SU-DHL-6 (cell line): Measurements from ENCODE around the gene NPC1.

Experiments
- H2AFZ ChIP-seq: fragments of 200-600 bp; sonication (generic); 2 replicates; pipeline ENCODE4 v1.6.1; 2014; ENCODE audit warnings: low read depth, mild to moderate bottlenecking, moderate library complexity, mixed read lengths, antibody characterized with exemption, low read length; ENCODE audit not compliant: severe bottlenecking
- H3F3A ChIP-seq: fragments of 200-600 bp; shearing (Covaris generic); 2 replicates; pipeline ENCODE4 v1.6.0; 2016; ENCODE audit warnings: antibody characterized with exemption, mild to moderate bottlenecking; ENCODE audit not compliant: insufficient read depth
- H3K27ac ChIP-seq: fragments of 200-600 bp; sonication (generic); 2 replicates; pipeline ENCODE4 v1.5.1; 2016; ENCODE audit warnings: low read depth, mild to moderate bottlenecking, low read length, moderate library complexity, mixed read lengths
- H3K27me3 ChIP-seq: fragments of 200-600 bp; sonication (generic), shearing (Covaris generic); 2 replicates; pipeline ENCODE4 v1.6.0; 2014; ENCODE audit warnings: mild to moderate bottlenecking, low read length
- H3K36me3 ChIP-seq: fragments of 200-600 bp; sonication (generic); 2 replicates; pipeline ENCODE4 v1.6.1; 2014; ENCODE audit warnings: mild to moderate bottlenecking, low read length, mixed read lengths
- H3K4me2 ChIP-seq: fragments of 300-600, 200-600 bp; shearing (Covaris generic), sonication (generic); 2 replicates; pipeline ENCODE4 v1.6.0; 2014; ENCODE audit warnings: low read length, low read depth, mild to moderate bottlenecking; ENCODE audit not compliant: poor library complexity, severe bottlenecking
- H3K4me3 ChIP-seq: fragments of 200-600 bp; sonication (generic); 2 replicates; pipeline ENCODE4 v1.5.1; 2014; ENCODE audit warnings: antibody characterized with exemption, low read length, mild to moderate bottlenecking, mixed read lengths; ENCODE audit not compliant: insufficient read depth, poor library complexity, severe bottlenecking
- H3K79me2 ChIP-seq: fragments of 200-600 bp; sonication (generic); 2 replicates; pipeline ENCODE4 v1.6.1; 2014; ENCODE audit warnings: mild to moderate bottlenecking, low read length, moderate library complexity; ENCODE audit not compliant: insufficient read depth
- H3K9ac ChIP-seq: fragments of 200-600 bp; sonication (generic); 2 replicates; pipeline ENCODE4 v1.7.0; 2014; ENCODE audit warnings: mild to moderate bottlenecking, low read length
- H3K9me2 ChIP-seq: fragments of 200-600 bp; sonication (generic); replicated peaks from 2 replicates; pipeline ENCODE4 v1.6.1; 2014; ENCODE audit warnings: low read length; ENCODE audit not compliant: insufficient read depth
- H3K9me3 ChIP-seq: fragments of 200-600 bp; sonication (generic); 2 replicates; pipeline ENCODE4 v1.6.1; 2014; ENCODE audit warnings: low read length, mixed read lengths; ENCODE audit not compliant: insufficient read depth
- H4K20me1 ChIP-seq: fragments of 200-600 bp; sonication (generic); 2 replicates; pipeline ENCODE4 v1.6.1; 2014; ENCODE audit warnings: low read depth, mild to moderate bottlenecking, antibody characterized with exemption, low read length, moderate library complexity, mixed read lengths
- CTCF ChIP-seq: fragments of 200-600 bp; sonication (generic); IDR thresholded peaks from one replicate; pipeline ENCODE4 v1.5.1; 2017; ENCODE audit warnings: antibody characterized with exemption, mild to moderate bottlenecking, low read length, moderate library complexity; ENCODE audit not compliant: insufficient read depth, poor library complexity, severe bottlenecking
- EZH2phosphoT487 ChIP-seq: fragments of 200-600 bp; sonication (generic), shearing (Covaris generic); conservative IDR thresholded peaks from 2 replicates; pipeline ENCODE4 v1.6.1; 2018; ENCODE audit warnings: mild to moderate bottlenecking, antibody characterized with exemption, low read length, moderate library complexity, mixed read lengths

Gene NPC1

GRCh38 chr18:23551978-23552377 lies 34.3 kb downstream of the NPC1 start:
- Histone ChIP-seq H3K36me3 (peaks cover 20% of the 10 kb centered on the region; the same call in 1 of the 2 replicates), H3K9me3 (no peaks in the 10 kb centered on the region), H3K79me2 (no peaks in the 10 kb centered on the region), H3K27me3 (no peaks in the 10 kb centered on the region), H2AFZ (no peak overlapping the region), H3K27ac (no peak overlapping the region), H4K20me1 (no peaks in the 10 kb centered on the region), H3K9me2 (no peaks in the 10 kb centered on the region), H3K4me2 (no peak overlapping the region), H3F3A (0 out of 2 replicates have a peak, but pooled peaks cover 4% of the 10 kb centered on the region), H3K9ac (no peak overlapping the region), H3K4me3 (no peak overlapping the region)
- TF ChIP-seq EZH2phosphoT487 (no peak), CTCF (no peak)

- no peak for TF ChIP-seq CTCF
- TF ChIP-seq EZH2phosphoT487: no peak
- Histone ChIP-seq H2AFZ (no peak overlapping the region), H3K9me3 (no peaks in the 10 kb centered on the region), H3K4me2 (no peak overlapping the region), H3K79me2 (no peaks in the 10 kb centered on the region), H3K27ac (no peak overlapping the region), H4K20me1 (no peaks in the 10 kb centered on the region), H3K9me2 (no peaks in the 10 kb centered on the region), H3K36me3 (peaks cover 24% of the 10 kb centered on the region; the same call in 1 of the 2 replicates), H3F3A (0 out of 2 replicates have a peak, but pooled peaks cover 4% of the 10 kb centered on the region), H3K9ac (no peak overlapping the region), H3K27me3 (no peaks in the 10 kb centered on the region), H3K4me3 (no peak overlapping the region)
Observed at GRCh38 chr18:23550898-23551297, 35.4 kb downstream of the NPC1 start.

GRCh38 chr18:23548719-23549118 lies 37.6 kb downstream of the NPC1 start:
- Histone ChIP-seq H3K36me3 (peaks cover 26% of the 10 kb centered on the region; the same call in 1 of the 2 replicates), H4K20me1 (no peaks in the 10 kb centered on the region), H3K9ac (no peak overlapping the region), H3K27me3 (no peaks in the 10 kb centered on the region), H2AFZ (no peak overlapping the region), H3K27ac (no peak overlapping the region), H3K9me2 (no peaks in the 10 kb centered on the region), H3K4me3 (no peak overlapping the region), H3K79me2 (no peaks in the 10 kb centered on the region), H3K4me2 (no peak overlapping the region), H3F3A (0 out of 2 replicates have a peak, but pooled peaks cover 4% of the 10 kb centered on the region), H3K9me3 (no peaks in the 10 kb centered on the region)
- TF ChIP-seq EZH2phosphoT487: no peak
- TF ChIP-seq CTCF: no peak
